MV-4-11 (cell line): ENCODE measurements around the gene UNC79.
"Not testable (repeated sequence)": the region's sequence is repeated elsewhere in the genome, so short reads cannot be mapped to it uniquely, and the experiment has no call there.

Experiments used
- DNase-seq: peaks from one replicate; lab custom pipeline; 2025; lab: John Stamatoyannopoulos, UW

UNC79 gene

DNA sequence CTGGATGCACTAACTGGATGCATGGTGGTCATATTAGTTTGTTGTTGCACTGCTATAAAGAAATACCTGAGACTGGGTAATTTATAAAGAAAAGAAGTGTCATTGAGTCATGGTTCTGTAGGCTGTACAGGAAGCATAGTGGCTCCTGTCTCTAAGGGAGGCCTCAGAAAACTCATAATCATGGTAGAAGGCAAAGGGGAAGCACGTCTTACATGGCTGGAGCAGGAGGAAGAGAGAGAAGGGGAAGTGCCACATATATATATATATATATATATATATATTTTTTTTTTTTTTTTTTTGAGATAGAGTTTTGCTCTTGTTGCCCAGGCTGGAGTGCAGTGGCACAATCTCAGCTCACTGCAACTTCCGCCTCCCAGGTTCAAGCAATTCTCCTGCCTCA, 62.9 kb downstream of the UNC79 start:
- peak; percentile 76 for DNase-seq

DNA sequence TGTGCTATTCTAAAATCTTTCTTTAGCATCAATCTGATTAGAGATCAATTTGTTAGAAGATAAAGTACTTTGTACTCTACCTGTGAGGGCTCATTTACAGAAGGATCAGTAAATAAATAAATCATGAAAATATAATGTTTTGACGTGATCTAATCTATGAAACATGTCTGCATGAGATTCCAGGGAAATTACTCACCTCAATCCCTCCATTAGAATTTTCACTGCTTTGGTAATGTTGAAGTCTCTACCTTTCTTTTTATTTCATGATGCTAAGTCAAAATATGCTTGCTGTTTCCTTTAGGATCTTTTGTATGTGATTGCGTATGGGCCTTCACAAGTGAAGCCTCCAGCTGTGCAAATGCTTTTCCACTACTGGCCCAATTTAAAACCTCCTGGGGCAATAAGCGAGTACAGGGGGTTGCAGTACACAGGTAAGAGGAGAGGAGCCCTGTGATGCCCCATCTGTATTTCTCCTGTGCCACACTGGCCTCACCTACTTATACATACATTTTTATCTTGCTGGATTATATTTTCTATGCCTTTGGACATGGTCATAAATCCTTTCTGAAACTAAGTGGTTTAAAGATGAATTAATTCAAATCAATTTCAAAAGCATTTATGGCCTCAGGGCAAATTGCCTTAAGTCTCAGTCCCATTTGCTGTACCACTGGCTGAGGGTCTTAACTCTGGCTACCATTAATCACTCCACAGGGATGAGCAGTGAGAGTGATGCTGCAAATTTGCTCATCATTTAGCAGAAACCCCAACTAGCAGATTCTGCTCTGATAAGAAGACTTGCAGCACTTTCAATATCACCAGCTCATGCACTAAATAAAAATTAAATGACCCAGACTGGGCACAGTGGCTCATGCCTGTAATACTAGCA, 66.4 kb downstream of the UNC79 start:
- no peak for DNase-seq

DNA sequence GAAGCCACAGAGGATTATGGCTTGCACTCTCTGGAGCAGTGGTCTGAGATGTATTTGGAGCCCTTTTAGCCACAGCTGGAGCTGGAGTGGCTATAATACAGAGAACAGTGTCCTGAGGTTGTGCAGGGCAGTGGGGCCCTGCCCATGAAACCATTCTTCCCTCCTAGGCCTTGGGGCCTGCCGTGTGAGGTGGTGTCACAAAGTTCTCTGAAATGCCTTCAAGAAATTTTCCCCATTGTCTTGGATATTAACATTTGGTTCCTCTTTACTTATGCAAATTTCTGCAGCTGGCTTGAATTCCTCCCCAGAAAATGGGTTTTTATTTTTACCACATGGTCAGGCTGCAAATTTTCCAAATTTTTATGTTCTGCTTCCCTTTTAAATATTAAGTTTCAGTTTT, 79.3 kb downstream of the UNC79 start:
- DNase-seq: peak; percentile 73

DNA sequence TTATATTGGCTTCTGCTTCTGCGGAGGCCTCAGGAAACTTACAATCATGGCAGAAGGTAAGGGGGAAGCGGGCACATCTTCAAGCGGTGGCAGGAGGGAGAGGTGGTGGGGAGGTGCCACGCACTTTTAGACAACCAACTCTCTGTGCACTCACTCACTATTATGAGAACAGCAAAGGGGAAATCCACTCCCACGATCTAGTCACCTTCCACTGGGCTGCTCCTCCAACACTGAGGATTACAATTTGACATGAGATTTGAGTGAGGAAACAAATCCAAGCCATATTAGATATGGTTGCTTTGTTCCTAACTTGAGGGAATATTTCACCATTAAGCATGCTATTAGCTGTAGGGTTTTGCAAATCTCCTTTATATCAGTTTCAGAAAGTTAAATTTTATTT, 80.3 kb downstream of the UNC79 start:
- DNase-seq: no peak

DNA sequence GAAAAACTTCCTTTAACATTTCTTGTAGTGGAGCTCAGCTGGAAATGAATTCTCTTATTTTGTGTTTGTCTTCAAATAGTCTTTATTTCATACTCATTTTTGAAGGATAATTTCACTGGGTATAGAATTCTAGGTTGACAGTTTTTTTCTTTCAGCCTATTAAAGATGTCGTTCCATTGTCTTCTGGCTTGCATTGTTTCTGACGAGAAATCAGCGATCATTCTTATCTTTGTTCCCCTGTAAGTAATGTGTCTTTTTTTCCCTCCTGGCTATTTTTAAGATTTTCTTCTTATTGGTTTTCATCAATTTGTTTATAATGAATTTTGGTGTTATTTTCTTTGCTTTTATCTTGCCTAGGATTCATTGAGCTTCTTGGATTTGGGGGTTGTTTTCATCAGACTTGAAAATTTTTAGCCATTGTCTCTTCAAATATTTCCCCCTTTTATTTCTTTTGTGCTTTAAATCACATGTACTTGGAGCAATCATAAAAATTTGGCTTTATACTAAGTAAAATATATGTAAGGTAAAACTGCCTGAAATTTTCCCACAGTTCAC, 89.4 kb downstream of the UNC79 start:
- DNase-seq: peak; percentile 26

DNA sequence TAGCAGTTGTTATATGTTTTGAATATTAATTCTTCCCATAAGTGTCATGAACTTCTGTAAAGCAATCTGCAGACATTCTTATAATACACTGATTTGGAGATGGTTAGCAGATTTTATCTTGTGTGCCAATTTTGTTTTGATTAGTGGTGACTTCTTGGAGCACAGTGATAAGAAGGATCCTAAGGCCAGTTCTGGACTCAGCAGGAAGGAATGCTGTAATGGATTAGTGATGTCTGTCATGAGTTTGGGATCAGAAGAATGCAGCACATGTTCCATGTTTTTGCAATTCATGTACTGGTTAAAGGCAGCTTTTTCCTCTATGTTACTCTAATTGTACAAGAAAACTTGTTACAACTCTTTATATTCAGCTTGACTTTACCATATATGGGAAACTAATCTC, 91.5 kb downstream of the UNC79 start:
- DNase-seq: no peak

DNA sequence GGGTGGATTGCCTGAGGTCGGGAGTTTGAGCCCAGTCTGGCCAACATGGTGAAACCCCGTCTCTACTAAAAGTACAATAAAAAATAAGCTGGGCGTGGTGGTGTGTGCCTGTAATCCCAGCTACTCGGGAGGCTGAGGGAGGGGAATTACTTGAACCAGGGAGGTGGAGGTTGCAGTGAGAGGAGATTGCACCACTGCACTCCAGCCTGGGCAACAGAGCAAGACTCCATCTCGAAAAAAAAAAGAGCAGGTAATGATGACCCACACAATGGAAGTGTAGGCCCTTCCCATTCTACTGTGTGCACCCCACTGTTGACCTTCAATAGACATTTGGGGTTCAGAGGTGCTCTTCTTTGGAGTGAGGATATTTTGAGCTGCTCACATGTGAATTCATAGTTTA, 94.5 kb downstream of the UNC79 start:
- not testable (repeated sequence) for DNase-seq

DNA sequence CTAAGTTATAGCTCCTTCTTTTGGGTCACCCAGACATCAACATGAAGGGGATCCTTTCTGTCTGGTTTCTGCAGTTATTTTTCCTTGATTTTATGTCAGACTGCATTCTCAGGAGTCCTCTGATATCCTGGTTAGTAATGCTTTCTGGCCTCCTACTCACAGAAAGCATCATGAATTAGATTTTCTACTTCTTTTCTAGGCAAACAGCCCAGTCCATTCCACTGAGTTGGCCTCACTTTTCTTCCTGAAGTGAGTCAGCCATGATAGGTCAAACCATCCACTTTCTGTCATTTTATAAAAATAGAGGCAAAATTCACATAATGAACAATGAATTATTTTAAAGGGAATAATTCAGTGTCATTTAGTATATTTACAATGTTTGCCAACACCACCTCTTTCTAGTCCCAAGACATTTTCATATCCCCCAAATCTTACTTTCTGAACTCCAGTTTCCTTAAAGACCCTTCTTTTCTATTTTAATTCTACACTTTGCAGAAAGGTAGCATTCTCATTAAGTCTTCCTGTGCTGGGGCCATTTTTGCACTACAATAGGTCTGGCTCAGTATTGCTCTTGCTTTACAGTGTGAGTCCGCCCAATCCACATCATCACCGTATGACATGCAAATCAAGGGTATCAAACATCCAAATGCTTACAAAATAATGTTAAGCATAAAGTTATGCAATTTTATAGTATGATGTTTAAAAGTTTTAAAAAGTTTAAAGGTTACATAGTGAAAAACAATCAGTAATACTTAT, 95.1 kb downstream of the UNC79 start:
- DNase-seq: no peak

DNA sequence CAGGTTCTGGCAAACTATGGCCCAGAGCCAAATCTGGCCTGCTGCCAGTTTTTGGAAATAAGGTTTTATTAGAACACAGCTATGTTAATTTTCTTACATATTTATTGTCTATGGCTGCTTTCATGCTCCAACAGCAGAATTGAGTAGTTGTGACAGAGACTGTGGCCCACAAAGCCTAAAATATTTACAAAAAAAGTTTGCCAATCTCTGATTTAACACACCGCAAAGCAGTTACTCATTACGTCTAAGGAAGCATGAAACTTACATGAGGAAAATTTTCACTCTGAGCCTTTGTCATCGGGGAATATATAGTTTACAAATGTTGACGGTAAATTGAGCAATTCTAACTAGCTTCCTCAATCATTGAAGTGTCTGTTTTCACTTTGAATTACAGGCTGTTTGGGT, 96.5 kb downstream of the UNC79 start:
- peak; percentile 98 for DNase-seq

DNA sequence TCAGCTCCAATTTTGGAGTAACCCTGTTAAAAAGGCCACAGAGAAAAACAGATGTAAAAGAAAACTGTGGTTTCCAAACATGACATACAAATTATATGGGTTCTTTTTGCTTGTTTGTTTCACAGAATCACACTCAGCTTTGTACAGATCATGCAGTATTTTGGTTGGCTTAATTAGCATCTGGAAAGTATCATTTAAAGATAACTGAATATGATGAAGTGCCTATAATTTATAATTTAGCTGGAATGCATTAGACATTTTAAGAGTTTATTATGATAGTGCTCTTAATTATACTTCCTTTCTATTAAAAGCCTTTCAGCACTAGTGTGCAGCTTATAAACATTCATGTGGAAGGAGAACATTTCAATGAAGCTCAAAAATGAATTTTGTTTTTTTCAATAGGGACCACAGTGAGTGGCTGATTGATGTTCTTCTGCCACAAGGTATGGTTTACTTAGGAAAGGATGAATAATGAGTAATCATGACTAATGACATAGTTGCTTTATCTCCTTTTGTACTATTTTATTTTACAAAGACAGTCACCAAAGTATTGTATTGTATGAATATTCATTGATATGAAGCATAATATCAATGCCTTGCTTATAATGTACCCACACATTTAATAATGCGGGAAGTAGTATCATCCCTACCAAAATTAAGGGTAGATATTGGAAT, 98.3 kb downstream of the UNC79 start:
- DNase-seq: no peak

DNA sequence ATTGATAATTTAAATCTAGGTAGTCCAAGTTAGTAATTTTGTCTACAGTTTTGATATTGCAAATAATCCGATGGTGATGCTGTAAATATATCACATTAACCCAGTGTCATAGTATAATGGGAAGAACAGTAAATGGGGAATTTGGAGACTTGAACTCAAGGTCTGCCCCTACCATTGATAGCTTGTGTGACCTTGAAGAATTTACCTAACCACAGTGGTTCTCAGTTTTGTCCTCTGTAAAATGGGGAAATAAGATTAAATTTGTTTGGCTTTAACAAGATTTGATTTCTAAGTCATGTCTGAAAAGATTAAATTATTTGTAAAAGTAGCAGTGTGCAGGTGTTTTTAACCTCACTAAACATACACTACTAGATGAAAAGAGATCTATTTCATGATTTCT, 100.9 kb downstream of the UNC79 start:
- DNase-seq: no peak

DNA sequence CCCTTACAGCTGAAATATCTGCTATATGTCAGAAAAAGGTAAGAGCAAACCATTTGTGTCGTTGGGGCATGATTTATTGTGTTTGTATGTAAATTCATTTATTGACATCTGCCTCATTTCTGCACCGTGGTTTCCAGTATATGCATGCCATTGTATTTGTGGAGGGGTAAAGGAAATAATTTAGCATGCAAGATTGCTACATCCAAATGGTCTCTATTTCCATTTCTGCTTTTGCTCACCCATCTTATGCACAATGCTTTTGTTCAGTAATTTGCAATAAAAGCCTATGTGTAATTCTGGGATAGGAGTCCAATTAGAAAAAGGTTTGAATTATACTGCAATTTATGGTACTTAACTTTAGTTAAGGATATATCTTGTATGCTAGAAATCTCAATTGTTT, 101.8 kb downstream of the UNC79 start:
- DNase-seq: peak; percentile 84

DNA sequence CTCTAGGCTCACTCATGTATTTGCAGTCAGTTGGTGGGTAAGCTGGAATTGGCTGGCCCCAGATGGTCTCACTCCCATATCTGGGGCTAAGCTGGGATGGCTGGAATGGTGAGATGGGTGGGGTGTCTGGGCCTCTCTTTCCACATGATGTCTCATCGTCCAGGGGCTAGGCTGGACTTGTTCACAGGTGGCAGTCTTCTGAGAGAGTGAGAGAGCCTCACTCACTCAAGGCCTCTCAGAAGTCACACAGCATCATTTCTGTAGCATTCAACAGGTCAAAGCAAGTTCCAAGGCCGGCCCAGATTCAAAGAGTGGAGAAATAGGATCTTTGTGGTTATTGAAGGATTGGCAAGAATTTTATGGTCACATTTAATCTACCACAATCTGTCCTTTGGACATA, 102.7 kb downstream of the UNC79 start:
- no peak for DNase-seq

DNA sequence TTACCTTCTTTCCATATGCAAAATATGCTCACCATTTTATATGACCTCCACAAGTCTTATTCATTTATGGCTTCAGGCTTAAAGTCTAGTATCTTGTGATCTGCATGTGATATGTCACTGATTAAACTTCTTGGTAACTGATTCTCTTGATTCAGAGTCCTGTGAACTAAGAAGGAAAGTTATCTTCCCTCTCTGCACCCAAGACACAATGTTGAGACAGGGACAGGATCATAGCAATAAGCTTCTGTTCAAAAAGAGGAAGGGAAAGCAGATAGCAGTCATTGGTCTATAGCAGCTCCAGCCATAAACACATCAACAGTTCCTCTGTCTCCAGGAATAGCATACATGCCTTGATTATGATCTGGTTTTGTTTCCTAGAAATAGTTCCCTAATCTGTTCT, 103.1 kb downstream of the UNC79 start:
- DNase-seq: peak; percentile 99

DNA sequence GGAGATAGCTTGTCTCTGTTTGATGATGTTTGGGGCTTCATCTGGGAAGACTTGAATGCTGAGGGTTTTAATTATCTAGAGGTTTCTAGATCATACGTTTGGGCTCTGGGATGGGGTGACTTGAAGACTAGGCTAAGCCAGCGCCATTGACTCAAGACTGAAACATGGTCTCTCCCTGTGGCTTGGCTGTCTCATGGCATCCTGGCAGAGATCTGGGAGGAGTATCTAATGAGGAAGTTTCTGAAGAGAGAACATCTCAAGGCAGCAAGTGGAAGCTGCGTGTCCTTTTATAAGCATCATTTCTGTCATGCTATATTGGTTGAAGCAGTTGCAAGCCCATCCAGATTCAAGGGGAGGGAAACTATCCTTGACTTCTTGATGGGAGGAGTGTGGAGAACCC, 104.8 kb downstream of the UNC79 start:
- peak; percentile 64 for DNase-seq

DNA sequence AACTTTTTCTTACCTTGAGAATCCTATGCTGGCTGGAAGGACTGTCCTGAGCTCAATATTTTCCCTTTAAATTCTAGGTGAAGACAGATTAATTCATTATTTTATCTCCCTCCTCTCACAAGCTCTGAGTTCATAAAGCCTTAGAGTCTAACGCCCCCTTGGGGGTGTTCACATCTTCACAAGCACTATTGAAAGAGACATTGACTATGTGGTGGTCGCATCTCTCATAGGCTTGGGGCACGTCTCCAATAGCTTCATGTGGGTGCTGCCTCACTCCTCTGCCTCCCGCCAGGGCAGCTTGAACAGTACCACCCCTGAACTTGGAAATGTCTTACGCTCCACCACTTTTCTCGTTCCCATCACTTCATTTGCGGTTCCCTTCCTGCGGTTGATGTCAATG, 106.2 kb downstream of the UNC79 start:
- DNase-seq: peak; percentile 39

DNA sequence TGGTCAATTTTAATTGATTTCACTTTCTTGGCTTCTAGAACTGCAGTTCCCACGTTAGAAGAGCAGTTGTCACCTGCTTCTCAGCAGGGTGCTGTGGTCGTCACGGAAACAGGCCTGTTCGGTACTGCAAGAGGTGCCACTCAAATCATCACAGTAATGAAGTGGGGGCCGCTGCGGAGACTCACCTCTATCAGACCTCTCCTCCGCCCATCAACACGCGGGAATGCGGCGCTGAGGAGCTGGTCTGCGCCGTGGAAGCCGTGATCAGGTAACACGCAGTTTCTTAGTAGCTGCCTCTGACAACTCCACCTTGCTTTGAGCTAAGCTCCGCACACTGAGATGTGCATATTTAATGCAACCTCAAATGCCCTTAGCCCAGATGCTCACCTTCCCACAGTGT, 107.2 kb downstream of the UNC79 start:
- no peak for DNase-seq

DNA sequence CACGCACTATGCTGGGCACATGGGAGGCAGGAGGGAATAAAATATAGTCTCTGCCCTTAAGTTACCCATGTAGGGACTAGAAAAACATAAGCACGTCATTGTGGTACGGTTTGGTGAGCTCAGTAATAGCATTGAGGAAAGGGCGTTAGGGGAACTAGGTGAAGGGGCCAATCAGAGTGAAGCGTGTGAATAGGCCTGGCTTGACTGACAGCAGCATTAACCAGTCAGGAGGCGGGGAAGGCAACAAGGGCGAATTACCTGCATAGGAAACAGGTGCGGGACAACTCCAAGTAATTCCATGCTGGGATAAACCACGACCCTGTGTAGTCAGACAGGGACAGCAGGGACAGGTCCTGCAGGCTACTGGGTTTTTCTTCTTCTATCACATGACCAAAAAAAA, 107.7 kb downstream of the UNC79 start:
- no peak for DNase-seq

DNA sequence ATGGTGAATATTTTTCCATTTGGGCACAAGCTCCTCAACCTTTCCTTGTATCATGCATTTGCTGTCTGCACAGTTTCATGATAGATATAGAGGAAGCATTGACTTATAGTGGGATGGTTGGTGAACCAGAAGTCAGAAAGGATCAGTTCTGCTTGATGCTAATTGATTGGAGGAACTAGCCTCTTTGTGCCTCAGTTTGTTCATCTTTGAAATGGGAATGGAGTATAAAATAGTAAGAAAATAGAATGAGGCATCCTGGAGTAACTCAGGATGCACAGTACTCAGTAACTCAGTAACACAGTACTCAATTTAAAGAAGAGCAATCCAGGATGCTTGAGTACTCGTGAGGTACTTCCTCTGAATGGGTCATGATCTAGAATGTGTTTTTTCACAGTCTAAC, 109.5 kb downstream of the UNC79 start:
- no peak for DNase-seq

DNA sequence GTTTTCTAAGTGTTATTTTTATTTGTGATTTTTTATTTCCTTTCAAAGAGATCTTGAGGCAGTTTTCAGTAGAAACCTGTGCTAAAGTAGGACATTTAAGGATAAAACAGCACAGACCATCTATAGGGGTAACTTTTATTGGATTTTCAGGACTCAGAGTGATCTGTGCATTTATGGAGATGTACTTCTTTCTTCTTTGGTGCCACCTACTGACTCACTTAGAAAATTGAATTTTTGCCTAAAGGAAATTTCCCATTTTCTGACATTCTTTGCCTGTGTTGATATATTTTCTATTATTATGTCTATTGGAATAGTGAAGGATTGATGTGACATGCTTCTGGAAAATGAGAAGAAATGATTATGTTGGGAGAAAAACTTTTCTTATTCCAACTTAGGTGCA, 113.0 kb downstream of the UNC79 start:
- peak; percentile 24 for DNase-seq

DNA sequence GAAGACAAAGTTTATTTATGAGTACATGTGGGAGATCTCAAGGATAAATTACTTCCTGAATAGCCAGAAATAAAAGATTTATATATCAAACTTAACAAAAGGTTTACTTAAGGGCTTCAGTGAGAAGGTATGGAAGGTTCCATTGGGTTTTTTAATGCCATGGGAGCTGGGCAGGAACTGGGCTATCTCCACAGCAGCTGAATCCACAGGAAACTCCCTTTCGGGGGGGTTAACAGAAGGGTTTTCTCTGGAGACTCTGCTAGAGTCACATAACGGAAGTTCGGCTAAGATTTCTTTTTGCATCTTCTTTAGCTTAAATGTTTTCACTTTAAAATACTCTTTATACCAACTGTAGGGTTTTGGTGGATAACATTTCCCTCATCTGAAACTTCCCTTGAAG, 113.5 kb downstream of the UNC79 start:
- no peak for DNase-seq

DNA sequence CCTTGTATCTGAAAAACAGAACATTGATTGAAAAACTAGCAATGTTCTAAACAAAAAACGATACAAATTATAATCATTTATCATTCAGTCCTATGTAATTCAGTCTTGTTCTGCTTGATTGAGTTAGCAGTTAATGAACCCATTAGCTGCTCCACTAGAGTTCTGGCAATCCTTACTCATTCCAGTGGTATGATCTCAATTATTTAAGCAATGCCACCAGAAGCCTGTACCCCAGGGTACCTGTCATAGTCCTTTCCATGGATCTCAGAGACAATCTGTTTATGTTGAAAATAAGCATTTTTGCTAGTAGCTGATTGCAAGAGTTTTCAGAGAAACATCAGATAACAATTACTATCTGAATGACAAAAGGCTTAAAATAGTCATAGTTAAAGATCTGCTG, 115.9 kb downstream of the UNC79 start:
- no peak for DNase-seq
